HG03354 (cell line): ENCODE data around the gene SPEN.
"Not testable (repeated sequence)": the region's sequence is repeated elsewhere in the genome, so short reads cannot be mapped to it uniquely, and the experiment has no call there.

Experiments used
- ATAC-seq: cut with Tn5 transposase; IDR thresholded peaks from one replicate; pipeline ENCODE4 v1.9.1; 2021; ENCODE audit warnings: mild to moderate bottlenecking; ENCODE audit not compliant: unreplicated experiment, poor library complexity, severe bottlenecking

The SPEN gene

GRCh38 chr1:15968172-15968571, 120.7 kb downstream of the SPEN start:
- ATAC-seq, result no peak

DNA sequence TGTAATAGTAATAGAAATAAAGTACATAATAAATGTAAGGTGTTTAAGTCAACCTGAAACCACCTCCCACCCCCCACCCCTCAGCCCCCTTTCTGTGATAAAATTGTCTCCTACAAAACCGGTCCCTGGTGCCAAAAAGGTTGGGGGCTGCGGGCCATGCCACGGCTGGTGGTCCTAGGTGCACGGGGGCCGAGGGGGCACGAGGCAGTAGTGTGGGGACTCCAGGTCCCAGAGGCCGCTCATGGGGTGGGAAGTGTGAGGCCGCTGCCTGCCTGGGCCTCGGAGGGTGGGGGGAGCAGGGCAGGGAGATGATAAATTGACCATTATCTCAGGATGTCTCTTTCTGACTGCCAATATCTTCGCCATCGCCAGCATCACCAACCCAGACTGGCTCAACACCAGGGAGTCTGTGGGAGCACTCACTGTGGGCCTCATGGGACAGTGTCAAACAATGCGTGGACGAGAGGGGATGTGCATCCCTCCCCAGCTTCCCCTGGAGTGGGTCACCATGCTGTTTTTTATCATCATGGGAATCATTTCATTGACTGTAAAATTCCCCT, 121.9 kb downstream of the SPEN start:
- ATAC-seq, result no peak

DNA sequence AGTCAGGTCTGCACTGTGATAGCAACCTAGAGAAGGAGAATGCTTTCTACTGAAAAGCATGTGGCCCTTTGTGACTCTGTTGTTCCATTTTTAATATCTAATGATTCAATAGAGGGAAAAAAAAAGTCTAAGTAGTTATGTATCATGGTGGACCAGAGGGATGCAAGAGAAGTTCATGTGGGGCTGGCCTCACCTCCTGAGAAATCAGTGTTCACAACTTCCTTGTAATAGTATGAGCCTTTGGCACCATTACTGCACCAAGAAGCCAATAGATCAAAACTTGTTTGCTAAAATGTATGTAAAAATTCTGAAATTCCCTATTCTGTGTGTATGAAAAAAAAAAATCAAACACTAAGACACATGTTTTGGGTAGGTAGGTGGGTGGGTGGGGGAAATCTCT, 123.4 kb downstream of the SPEN start:
- ATAC-seq, result no peak

DNA sequence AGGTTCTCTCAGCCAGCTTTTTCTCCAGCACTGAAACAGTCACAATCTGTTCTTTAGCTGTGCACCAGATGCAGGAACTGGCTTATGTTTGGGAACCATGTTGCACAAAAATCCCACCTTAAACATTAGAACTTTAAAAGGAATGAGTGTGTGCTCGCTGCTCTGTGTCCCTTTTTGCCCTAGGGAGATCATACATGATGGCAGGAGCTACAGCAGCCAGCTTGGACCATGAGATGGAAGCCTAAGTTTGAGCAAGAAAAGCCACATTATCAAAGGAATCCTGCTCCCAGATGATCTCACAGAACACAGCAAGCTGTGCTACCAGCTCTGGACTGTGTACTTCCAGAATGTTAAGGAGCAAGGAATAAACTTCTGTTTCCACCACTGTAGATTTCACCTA, 124.9 kb downstream of the SPEN start:
- no peak for ATAC-seq

DNA sequence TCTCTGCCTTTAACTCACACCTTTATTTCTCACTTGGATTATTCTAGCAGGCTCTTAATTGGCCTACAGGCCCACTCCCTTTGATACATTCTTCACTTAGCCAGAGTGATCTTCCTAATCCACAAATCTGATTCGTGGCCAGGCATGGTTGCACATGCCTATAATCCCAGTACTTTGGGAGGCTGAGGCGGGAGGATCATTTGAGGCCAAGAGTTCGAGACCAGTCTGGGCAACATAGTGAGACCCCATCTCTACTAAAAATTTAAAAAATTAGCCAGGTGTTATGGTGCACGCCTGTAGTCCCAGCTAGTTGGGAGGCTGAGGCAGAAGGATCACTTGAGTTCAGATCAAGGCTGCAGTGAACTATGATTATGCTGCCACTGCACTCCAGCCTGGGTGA, 126.3 kb downstream of the SPEN start:
- ATAC-seq, result no peak

DNA sequence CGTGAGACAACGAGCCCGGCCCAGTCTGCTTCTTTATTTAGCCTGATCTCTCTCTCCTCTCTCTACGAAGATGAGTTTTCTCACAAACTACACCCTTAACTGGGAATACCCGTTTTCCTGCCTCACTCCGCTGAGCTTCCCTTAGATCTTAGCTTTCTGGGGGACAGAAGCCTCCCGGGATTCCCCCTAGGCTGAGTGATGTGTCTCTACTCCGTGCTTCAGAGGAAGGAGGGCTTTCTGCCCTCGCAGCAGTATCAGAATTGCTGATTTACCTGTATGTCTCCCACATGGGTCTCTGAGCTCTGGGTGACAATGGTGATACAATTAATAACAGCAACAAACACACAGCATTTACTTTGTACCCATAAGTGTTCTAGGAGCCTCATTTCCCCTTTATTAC, 127.3 kb downstream of the SPEN start:
- ATAC-seq, result no peak

DNA sequence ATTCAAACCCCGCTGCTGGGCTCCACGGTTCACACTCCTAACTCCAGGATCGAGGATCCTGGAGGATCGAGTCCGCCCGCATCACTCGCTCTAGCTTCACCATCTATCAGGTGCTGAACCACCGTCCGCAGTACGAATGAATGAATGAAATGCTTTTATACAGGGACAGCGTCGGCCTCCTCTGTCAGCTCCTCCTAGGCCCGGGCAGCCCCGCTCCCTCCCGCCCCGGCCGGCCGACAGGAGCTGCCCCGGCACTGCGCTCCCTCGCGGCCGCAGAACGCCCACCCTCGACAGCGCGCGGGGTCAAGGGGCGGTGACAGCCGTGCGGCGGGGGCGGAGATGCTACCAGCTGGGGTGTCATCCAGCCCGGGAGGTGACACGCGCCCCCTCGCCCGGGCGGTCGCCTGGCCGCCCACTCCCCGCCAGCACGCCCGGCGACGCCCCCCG, 127.9 kb downstream of the SPEN start:
- peak; percentile 76 for ATAC-seq

DNA sequence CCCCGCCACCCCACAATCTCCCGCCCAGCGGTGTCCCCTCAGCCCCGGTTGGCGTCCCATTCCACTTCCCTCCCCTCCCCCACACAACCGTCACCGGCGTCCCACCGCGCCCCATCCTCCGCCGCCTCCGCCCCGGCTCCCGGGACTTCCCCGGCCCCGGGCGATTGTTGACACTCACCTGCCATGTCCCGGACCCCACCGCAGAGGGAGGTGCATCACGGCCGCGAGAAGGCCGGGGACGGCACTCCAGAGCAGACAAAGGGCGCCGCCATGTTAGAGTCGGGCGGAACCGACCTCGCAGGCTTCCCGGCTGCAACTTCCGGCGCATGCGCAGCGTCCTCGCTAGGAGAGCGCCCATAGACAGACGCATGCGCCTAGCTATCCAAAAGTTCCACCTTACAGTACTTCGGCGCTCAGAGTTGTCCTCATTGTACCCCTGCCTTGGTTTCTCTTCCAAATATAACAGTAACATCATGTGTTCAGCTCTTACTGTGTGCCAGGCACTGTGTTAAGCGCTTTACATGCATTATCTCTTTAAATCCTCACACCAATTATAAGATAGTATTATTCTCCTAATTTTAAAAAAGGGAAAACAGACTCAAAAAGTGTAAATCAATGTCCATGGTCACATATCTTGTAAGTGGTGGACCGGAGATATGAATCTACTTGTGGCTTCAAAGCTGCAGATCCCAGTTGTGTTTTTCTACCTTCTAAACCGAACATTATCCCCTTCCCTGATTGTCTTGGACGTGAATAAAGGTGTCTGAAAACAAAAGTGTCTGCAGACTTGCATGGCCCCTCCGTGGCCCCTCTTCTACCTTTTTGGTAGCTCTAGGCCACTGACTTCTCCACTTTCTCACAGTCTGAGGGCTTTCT, 128.5 kb downstream of the SPEN start, which contains the start of gene ZBTB17:
Gene ZBTB17 (minus strand): TSS at position 297 of the 876 bp plus-strand sequence. CDS start 27,606 bp downstream, outside the sequence.
- ATAC-seq, result peak; percentile 88

- ATAC-seq, result not testable (repeated sequence)
These were observed 130.4 kb downstream of the SPEN start for GRCh38 chr1:15977947-15978346.

- ATAC-seq, result no peak
These were observed 134.2 kb downstream of the SPEN start for GRCh38 chr1:15981679-15982078.

- ATAC-seq, result no peak
These were observed 135.8 kb downstream of the SPEN start for GRCh38 chr1:15983275-15983674.

- no peak for ATAC-seq
These were observed 138.2 kb downstream of the SPEN start for GRCh38 chr1:15985611-15986297.

DNA sequence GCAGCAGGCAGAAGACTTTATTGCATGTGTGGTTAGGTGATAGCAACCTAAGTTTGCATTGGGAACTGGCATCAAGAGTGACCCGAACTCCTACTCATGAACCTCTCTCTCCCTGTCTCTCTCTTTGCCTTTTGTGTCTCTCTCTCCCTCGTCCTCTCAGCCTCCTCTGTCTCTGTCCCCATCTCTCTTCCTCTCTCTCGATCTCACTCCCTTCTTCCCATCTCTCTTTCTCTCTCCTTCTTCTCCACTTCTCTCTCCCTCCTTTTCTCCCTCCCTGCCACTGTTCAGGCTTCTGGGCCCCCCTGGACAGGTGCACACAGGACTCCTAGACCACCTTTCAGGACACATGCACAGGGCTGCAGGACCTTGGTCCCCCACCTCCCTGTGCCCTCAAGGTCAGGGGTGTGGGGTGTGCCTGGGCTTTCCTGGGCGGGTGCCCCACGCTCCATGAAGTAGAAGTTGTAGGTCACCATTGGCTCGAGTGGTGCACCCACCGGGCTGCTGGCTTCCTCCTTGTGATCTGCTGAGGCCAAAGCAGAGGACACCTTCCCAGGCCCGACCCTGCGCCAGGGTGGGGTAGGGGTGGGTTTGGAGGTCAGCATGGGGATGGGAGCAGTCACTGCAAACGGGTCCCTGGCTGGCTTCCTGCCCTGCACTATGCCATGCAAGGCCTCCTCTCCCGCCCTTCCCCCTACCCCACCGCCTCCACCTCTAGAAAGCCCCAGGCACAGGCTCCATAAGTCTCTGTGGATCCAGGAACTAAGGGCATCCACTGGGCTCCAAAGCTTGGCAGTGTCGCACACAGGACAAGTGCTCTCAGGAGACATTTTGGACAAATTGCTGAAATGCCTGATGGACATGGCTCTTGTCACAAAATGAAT, 141.6 kb downstream of the SPEN start:
- ATAC-seq, result no peak

GRCh38 chr1:15989776-15990175, 142.3 kb downstream of the SPEN start:
- ATAC-seq, result no peak
